ENCODE measurements around the gene CUEDC1.

GRCh38 chr17:57945996-57946797, 9.0 kb downstream of the CUEDC1 start:
- no peak for TF ChIP-seq POLR2A (IDR thresholded peaks at IDR 0.05)
- TF ChIP-seq, protein P1, sequence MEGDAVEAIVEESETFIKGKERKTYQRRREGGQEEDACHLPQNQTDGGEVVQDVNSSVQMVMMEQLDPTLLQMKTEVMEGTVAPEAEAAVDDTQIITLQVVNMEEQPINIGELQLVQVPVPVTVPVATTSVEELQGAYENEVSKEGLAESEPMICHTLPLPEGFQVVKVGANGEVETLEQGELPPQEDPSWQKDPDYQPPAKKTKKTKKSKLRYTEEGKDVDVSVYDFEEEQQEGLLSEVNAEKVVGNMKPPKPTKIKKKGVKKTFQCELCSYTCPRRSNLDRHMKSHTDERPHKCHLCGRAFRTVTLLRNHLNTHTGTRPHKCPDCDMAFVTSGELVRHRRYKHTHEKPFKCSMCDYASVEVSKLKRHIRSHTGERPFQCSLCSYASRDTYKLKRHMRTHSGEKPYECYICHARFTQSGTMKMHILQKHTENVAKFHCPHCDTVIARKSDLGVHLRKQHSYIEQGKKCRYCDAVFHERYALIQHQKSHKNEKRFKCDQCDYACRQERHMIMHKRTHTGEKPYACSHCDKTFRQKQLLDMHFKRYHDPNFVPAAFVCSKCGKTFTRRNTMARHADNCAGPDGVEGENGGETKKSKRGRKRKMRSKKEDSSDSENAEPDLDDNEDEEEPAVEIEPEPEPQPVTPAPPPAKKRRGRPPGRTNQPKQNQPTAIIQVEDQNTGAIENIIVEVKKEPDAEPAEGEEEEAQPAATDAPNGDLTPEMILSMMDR (IDR thresholded peaks at IDR 0.05): no peak

Data from heart left ventricle (tissue), 13 donors.